ENCODE results near the gene ZNF521. TPM values are rescaled to one million over a fixed set of nuclear protein-coding genes. Genes with fewer than 3 reads are reported as not detected.

The ZNF521 gene
- total RNA-seq, 1 donor from 2014 or later = 10.3 TPM

DNA sequence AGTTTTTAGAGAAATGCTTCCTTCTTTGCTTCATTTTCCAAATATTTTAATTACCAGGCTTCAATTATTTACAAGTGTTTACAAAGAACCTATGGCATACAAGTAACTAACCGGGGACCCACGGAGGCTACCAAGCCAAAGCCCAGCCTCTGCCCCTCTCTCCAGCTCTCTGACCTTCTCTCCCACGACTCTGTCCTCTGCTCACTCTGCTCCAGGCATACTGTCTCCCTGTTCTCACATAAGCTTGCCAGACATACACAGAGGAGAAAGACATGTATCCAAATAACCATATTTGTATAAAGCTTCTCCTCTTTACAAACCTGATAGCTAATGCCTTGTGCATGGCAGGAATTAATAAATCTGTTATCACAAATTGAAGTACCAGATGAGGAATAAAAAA lies 141.3 kb downstream of the ZNF521 start:
- Histone ChIP-seq H3K36me3 (no peaks in the 10 kb centered on the region), H3K9me3 (replicated peaks) (no peaks in the 10 kb centered on the region), H3K27me3 (ENCODE audit: low read depth) (no peaks in the 10 kb centered on the region), H3K4me1 (peaks cover 11% of the 10 kb centered on the region), H3K27ac (replicated peaks) (no peak overlapping the region), H3K4me3 (no peak overlapping the region)
- TF ChIP-seq, protein P1, sequence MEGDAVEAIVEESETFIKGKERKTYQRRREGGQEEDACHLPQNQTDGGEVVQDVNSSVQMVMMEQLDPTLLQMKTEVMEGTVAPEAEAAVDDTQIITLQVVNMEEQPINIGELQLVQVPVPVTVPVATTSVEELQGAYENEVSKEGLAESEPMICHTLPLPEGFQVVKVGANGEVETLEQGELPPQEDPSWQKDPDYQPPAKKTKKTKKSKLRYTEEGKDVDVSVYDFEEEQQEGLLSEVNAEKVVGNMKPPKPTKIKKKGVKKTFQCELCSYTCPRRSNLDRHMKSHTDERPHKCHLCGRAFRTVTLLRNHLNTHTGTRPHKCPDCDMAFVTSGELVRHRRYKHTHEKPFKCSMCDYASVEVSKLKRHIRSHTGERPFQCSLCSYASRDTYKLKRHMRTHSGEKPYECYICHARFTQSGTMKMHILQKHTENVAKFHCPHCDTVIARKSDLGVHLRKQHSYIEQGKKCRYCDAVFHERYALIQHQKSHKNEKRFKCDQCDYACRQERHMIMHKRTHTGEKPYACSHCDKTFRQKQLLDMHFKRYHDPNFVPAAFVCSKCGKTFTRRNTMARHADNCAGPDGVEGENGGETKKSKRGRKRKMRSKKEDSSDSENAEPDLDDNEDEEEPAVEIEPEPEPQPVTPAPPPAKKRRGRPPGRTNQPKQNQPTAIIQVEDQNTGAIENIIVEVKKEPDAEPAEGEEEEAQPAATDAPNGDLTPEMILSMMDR (IDR thresholded peaks at IDR 0.05; ENCODE audit: borderline replicate concordance) = no peak
- intact Hi-C loops (cut with micrococcal nuclease) = no loop called here
- DNase-seq = no peak

DNA sequence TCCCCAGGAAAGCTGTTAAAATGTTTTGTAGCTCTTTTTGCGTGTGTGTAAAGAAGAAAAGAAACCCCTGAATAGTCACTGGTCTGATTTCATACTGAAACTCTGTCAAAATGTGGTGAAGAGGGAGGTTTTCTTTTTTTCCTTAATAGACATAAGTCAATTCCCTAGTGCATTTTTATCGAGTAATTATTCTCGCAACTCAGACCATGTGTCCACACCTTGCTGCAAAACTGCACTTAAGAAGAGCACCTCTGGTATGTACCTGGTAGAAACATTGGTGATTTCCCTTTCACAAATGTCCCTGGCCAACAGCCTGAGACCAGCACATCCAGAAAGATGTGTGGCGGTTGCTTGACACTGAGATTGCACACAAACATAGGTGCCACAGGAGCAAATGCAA lies 159.9 kb downstream of the ZNF521 start:
- Histone ChIP-seq H3K4me3 (no peak overlapping the region), H3K4me1 (no peaks in the 10 kb centered on the region), H3K9me3 (replicated peaks) (no peaks in the 10 kb centered on the region), H3K27me3 (ENCODE audit: low read depth) (no peaks in the 10 kb centered on the region), H3K36me3 (peaks cover 5% of the 10 kb centered on the region), H3K27ac (replicated peaks) (no peak overlapping the region)
- TF ChIP-seq, protein P1 (IDR thresholded peaks at IDR 0.05; ENCODE audit: borderline replicate concordance) = no peak
- intact Hi-C loops (cut with micrococcal nuclease) = no loop called here
- DNase-seq = no peak

DNA sequence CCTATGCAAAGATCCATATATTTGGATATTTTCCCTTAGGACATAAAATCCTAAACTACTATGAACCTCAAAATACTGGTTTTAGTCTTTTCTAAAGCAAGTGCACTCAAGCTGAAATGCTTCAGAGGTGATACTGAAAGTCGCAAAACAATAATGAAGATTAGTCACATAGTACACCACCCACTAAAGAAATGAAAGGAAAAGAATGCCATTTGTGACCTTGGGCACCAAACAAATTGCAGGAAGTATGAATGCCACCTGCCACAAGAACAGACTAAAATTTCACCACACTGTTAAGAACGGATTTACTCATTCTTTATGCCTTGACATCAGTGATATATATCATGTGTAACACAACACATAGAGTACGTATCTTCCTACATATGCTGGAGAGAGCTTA lies 161.5 kb downstream of the ZNF521 start:
- intact Hi-C loops (cut with micrococcal nuclease) = no loop called here
- Histone ChIP-seq H3K4me1 (peaks cover 7% of the 10 kb centered on the region), H3K27me3 (ENCODE audit: low read depth) (no peaks in the 10 kb centered on the region), H3K4me3 (no peak overlapping the region), H3K27ac (replicated peaks) (no peak overlapping the region), H3K36me3 (peaks cover 5% of the 10 kb centered on the region), H3K9me3 (replicated peaks) (no peaks in the 10 kb centered on the region)
- no peak for DNase-seq
- TF ChIP-seq, protein P1 (IDR thresholded peaks at IDR 0.05; ENCODE audit: borderline replicate concordance) = no peak

DNA sequence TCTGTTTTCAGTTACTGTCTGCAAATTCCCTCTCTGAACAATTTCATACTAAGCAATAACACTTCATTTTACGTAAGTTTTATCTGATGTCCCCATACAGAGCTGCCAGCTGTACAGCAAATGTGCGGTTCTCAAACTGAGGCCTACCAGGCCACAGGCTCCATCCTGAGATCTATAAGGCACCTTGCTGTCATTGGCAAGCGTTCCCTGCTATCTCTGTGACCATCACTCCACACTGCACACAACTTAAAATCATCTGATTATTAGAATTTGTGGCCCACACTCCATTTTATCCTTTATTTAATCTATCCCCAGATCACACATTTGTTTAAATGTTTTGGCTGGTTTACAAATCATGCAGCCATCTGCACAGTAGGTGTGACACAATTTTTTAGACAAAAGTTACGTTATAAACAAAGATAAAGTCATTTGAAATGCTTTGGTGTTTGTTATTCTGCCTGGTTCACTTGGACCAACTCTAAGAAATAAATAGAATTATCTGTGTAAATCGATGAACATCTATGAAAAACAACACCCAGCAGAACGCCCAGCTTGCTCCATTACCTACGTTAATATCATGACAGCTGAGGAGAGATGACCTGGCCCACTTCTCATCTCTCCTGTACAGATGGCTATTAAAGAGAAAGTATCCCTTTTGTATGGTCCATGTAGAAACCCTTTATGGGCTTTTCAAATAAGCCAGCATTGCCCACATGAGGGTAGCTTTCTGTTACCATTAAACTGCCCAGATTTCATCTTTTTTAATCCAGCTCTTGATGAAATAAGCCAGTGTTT lies 162.4 kb downstream of the ZNF521 start:
- no peaks in the 10 kb centered on the region for H3K9me3 ChIP-seq (replicated peaks)
- TF ChIP-seq, protein P1 (IDR thresholded peaks at IDR 0.05; ENCODE audit: borderline replicate concordance) = no peak
- intact Hi-C loops (cut with micrococcal nuclease) = no loop called here
- no peaks in the 10 kb centered on the region for H3K27me3 ChIP-seq (ENCODE audit: low read depth)
- H3K4me3 ChIP-seq = no peak overlapping the region
- H3K4me1 ChIP-seq = peaks cover 7% of the 10 kb centered on the region
- no peak overlapping the region for H3K27ac ChIP-seq (replicated peaks)
- DNase-seq = no peak
- peaks cover under 1% of the 10 kb centered on the region for H3K36me3 ChIP-seq

DNA sequence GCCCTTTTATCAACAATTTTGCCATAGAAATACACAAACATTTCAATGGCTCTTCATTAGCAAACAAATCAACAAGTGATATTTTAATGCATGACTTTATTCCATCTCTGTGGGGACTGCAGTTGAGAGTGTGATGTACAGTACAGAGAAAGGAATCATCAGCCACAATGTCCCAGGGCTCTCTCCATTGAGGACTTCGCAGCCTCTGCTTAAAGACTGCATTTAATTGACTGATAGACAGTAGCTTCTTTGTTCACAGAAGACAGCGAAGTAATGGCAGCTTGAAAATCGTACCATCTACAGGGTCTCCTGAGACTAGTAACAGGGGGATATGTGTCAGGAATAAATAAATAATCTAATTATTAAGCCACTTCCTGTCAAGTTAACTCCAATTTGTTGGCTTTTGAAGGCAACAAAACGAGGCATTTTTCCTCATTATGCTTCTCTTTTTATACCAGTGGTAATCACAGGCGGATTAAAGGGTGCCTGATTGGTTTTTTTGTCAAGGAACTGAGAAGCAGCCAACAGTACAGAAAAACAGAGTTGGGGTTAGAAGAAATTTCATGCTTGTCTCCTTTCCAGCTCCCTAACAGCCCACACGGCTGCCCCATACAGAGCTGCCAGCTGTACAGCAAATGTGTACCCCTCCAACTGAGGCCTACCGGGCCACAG lies 164.3 kb downstream of the ZNF521 start:
- no peak overlapping the region for H3K27ac ChIP-seq (replicated peaks)
- no peak overlapping the region for H3K4me3 ChIP-seq
- intact Hi-C loops (cut with micrococcal nuclease) = no loop called here
- no peaks in the 10 kb centered on the region for H3K27me3 ChIP-seq (ENCODE audit: low read depth)
- no peaks in the 10 kb centered on the region for H3K36me3 ChIP-seq
- TF ChIP-seq, protein P1 (IDR thresholded peaks at IDR 0.05; ENCODE audit: borderline replicate concordance) = no peak
- peaks cover 7% of the 10 kb centered on the region for H3K4me1 ChIP-seq
- no peak for DNase-seq
- H3K9me3 ChIP-seq (replicated peaks) = no peaks in the 10 kb centered on the region

All from left ventricle myocardium inferior (tissue), 1 donor.